Measurements from ENCODE around the gene SLC9A8. TPM values are rescaled to one million over a fixed set of nuclear protein-coding genes. Genes with fewer than 3 reads are reported as not detected.

SLC9A8 gene
- polyA plus RNA-seq, 1 experiment = 2.3 TPM

Small RNA genes within 50 kb of the gene (small RNA-seq; reads per million reads assigned to genes)
- gene RF00017 (ENCODE audit: insufficient read length, low read depth) (not detected), gene RF00019 (ENCODE audit: insufficient read length, low read depth) (not detected), gene RNU6-919P (ENCODE audit: insufficient read length, low read depth) (not detected)

Other genes with a start within 250 kb of the SLC9A8 start
- 8.1 TPM in 2 replicates for gene PTGIS, start 244.7 kb upstream of the SLC9A8 start, polyA plus RNA-seq (2011; rRNA removed)
- 28.0 and 32.5 TPM in 2 replicates for gene B4GALT5, start 99.0 kb upstream of the SLC9A8 start, polyA plus RNA-seq (2011; rRNA removed)
- 4.3 and 4.7 TPM in 2 replicates for gene SPATA2, start 102.7 kb downstream of the SLC9A8 start, polyA plus RNA-seq (2011; rRNA removed)
- gene RNF114, start 123.6 kb downstream of the SLC9A8 start, polyA plus RNA-seq (2011; rRNA removed) = 69.6 and 87.4 TPM in 2 replicates
- gene SNAI1, start 170.2 kb downstream of the SLC9A8 start, polyA plus RNA-seq (2011; rRNA removed) = 2.3 and 3.5 TPM in 2 replicates

All from AG04450 (cell line).